VCaP (cell line): Measurements from ENCODE around the gene EYA3.
"Not testable (repeated sequence)": the region's sequence is repeated elsewhere in the genome, so short reads cannot be mapped to it uniquely, and the experiment has no call there.

Source experiments
- H3K27ac ChIP-seq: fragments of 450-650 bp; 2 replicates; pipeline ENCODE4 v1.5.1; 2017
- CTCF ChIP-seq: fragments of 450-650 bp; conservative IDR thresholded peaks from 2 replicates; pipeline ENCODE4 v1.5.1; 2017; ENCODE audit warnings: mild to moderate bottlenecking, moderate library complexity

EYA3 gene

DNA sequence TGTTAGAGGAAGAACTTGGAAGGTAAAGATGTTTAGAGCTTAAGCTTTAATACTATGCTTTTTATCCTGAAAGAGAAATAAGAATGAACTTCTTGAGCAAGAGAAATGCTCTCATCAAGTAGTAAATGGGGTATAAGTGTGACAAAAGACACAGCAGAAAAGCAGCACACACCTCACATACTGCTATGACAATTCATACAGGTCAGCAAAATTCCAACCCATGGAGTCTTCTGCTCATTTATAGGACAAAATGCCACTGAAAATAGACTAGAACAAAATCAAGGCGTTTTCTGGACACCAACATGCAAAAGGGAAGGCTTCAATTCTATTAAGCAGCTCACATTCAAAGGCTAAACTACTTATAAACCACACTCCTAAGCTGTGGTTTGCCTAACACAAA is 61.2 kb downstream of the EYA3 start:
- H3K27ac ChIP-seq = no peak overlapping the region
- no peak for TF ChIP-seq CTCF

DNA sequence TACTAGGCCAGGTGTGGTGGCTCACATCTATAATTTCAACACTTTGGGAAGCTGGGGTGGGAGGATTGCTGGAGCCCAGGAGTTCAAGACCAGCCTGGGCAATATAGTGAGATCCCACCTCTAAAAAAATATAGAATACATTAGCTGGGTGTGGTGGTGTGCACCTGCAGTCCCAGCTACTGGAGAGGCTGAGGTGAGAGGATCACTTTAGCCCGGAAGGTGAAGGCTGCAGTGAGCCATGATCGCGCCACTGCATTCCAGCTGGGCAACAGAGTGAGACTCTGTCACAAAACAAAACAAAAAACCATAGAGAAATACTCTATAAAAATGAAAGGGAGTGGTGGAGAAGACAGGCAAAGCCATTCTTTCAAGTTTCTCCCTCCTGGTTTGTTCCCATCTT is 62.1 kb downstream of the EYA3 start:
- TF ChIP-seq CTCF = no peak
- no peak overlapping the region for H3K27ac ChIP-seq

GRCh38 chr1:28021064-28021463 is 67.3 kb downstream of the EYA3 start:
- no peak for TF ChIP-seq CTCF

GRCh38 chr1:28010969-28011368 is 77.4 kb downstream of the EYA3 start:
- no peak overlapping the region for H3K27ac ChIP-seq
- TF ChIP-seq CTCF = no peak

More at GRCh38 chr1:28021064-28021463, 67.3 kb downstream of the EYA3 start:
- H3K27ac ChIP-seq = no peak overlapping the region

GRCh38 chr1:28003117-28003516 is 85.3 kb downstream of the EYA3 start:
- H3K27ac ChIP-seq = not testable (repeated sequence)

GRCh38 chr1:28002600-28002999 is 85.8 kb downstream of the EYA3 start:
- no peak for TF ChIP-seq CTCF
- no peak overlapping the region for H3K27ac ChIP-seq

DNA sequence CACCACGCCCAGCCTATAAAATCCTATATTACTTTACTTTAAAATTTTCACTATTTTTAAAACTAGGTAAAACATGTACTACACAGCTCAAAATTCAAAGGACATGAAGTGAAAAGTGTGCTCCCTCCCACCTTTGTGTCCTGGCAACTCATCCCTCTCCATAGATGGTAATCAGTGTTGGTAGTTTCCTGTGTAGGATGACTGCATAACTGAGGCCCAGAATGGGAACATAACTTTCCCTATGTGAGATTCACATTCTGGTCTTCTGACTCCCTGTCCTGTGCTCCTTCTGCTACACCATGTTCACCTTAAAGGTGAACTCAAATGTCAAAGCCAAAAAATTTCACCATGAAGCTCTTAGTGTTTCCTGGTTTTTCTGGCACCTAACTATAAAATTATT is 89.4 kb downstream of the EYA3 start:
- no peak for TF ChIP-seq CTCF

GRCh38 chr1:27994526-27994925 is 93.9 kb downstream of the EYA3 start:
- H3K27ac ChIP-seq = not testable (repeated sequence)

More for the DNA sequence above, 89.4 kb downstream of the EYA3 start:
- H3K27ac ChIP-seq = no peak overlapping the region

DNA sequence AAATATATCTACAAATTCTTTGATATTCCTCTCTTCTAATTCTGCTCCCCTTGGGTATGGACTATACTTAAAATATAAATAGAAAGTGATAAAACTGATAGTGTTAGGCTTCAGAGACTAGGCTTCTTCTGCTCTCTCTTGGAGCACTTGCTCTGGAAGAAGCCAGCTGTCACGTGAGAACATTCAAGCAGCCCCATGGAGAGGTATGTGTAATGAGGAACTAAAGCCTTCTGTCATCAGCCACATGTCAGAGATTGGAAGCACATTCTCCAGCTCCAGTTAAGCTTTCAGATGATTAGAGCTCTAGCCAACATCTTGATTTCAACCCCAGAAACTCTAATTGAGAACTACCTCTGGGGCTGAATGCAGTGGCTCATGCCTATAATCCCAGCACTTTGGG is 94.3 kb downstream of the EYA3 start:
- no peak overlapping the region for H3K27ac ChIP-seq
- TF ChIP-seq CTCF = no peak
